HepG2 (cell line): Measurements from ENCODE around the gene ANKRD1. TPM values are rescaled to one million over a fixed set of nuclear protein-coding genes. Genes with fewer than 3 reads are reported as not detected.

Source experiments
- ATAC-seq: fragments of 200-7000 bp; cut with Tn5 transposase; 3 replicates; pipeline ENCODE4 v1.9.1; 2020; ENCODE audit warnings: mild to moderate bottlenecking, moderate library complexity
- BruUV-seq: library from RNA; stranded (reverse); fragments of 400-500 nt; replicated peaks from 2 replicates; lab custom pipeline; 2021; lab: Mats Ljungman, UMichigan
- CTCF ChIA-PET: fragments of 300-600 bp; formaldehyde crosslinking; extraction: SDS; loops from one replicate; lab custom pipeline; 2021; ENCODE audit warnings: low total read pairs, inconsistent platforms, low intra/inter-chr PET ratio; lab: Yijun Ruan, JAX
- POLR2A ChIA-PET: fragments of 350-600 bp; sonication (Branson Sonifier 250); formaldehyde crosslinking; loops from one replicate; lab custom pipeline; 2020; ENCODE audit warnings: antibody characterized with exemption, inconsistent platforms; lab: Yijun Ruan, JAX
- DNase-seq: peaks from one replicate; pipeline ENCODE4 v3.0.0-alpha.2; 2015; ENCODE audit warnings: low spot score
- FAIRE-seq: peaks from 3 replicates; lab custom pipeline; 2011; peaks lifted over from hg19 to GRCh38; lab: Jason Lieb, UNC
- H2AFZ ChIP-seq: one replicate; pipeline ENCODE4 v1.6.1; 2011; ENCODE audit warnings: low read length, inconsistent platforms
- H3K27ac ChIP-seq: fragments of 300-600 bp; 3 replicates; pipeline ENCODE4 v1.8.0; 2011; ENCODE audit warnings: mixed run types, mild to moderate bottlenecking, mixed read lengths, low read length, inconsistent platforms; ENCODE audit not compliant: insufficient read depth; ENCODE audit errors: extremely low read length
- H3K27me3 ChIP-seq, 2 experiments: fragments of 200-600 bp in 1 of 2; 2 replicates in 1 of 2; 3 replicates in 1 of 2; pipeline versions ENCODE4 v1.6.0 to v1.8.0; 2011; ENCODE audit warnings: low read length in 2 of 2, mild to moderate bottlenecking in 2 of 2, moderate library complexity in 2 of 2, inconsistent platforms in 1 of 2; ENCODE audit not compliant: insufficient read depth in 2 of 2, control insufficient read depth in 1 of 2
- H3K36me3 ChIP-seq, 2 experiments: fragments of 200-600 bp in 1 of 2; replicated peaks in 1 of 2; 2 replicates in 1 of 2; 3 replicates in 1 of 2; pipeline versions ENCODE4 v1.5.1 to v1.8.0; 2011; ENCODE audit warnings: low read length in 2 of 2, inconsistent platforms in 1 of 2; ENCODE audit not compliant: insufficient read depth in 2 of 2, control insufficient read depth in 1 of 2
- H3K4me1 ChIP-seq: 2 replicates; pipeline ENCODE4 v1.5.1; 2012; ENCODE audit warnings: low read length, inconsistent platforms; ENCODE audit not compliant: insufficient read depth
- H3K4me2 ChIP-seq: 2 replicates; pipeline ENCODE4 v1.6.0; 2011; ENCODE audit warnings: low read depth, low read length, inconsistent platforms
- H3K4me3 ChIP-seq, 3 experiments: fragments of 200-600 bp in 1 of 3; sonication (generic), shearing (Covaris generic) in 1 of 3; replicated peaks in 1 of 3; 2 replicates each; pipeline ENCODE4 v1.5.1; 2011 to 2016; ENCODE audit warnings: low read length in 3 of 3, inconsistent platforms in 2 of 3, low read depth in 2 of 3, mild to moderate bottlenecking in 2 of 3, control low read depth in 1 of 3, mixed read lengths in 1 of 3; ENCODE audit not compliant: insufficient read depth in 1 of 3
- H3K79me2 ChIP-seq: one replicate; pipeline ENCODE4 v1.6.1; 2011; ENCODE audit warnings: low read length, inconsistent platforms; ENCODE audit not compliant: insufficient read depth
- H3K9ac ChIP-seq: 2 replicates; pipeline ENCODE4 v1.6.0; 2011; ENCODE audit warnings: mild to moderate bottlenecking, low read depth, low read length, inconsistent platforms; ENCODE audit not compliant: insufficient read depth
- H3K9me3 ChIP-seq: 2 replicates; pipeline ENCODE4 v1.5.1; 2012; ENCODE audit warnings: mild to moderate bottlenecking, low read length
- H4K20me1 ChIP-seq: 2 replicates; pipeline ENCODE4 v1.6.0; 2011; ENCODE audit warnings: inconsistent platforms, mild to moderate bottlenecking, low read length, moderate library complexity; ENCODE audit not compliant: insufficient read depth
- FOXP4 ChIP-seq: sonication (generic); formaldehyde crosslinking; IDR thresholded peaks from 2 replicates; pipeline ENCODE4 v1.4.0; 2020; ENCODE audit warnings: missing genetic modification reagents
- HNF4A ChIP-seq: sonication (generic); formaldehyde crosslinking; IDR thresholded peaks from 2 replicates; pipeline ENCODE4 v1.4.0; 2020; ENCODE audit warnings: missing genetic modification reagents
- KAT8 ChIP-seq: IDR thresholded peaks from 2 replicates; pipeline ENCODE4 v1.6.1; 2016; ENCODE audit warnings: missing genetic modification reagents, missing compliant biosample characterization
- MED1 ChIP-seq: sonication (generic); formaldehyde crosslinking; IDR thresholded peaks from 2 replicates; pipeline ENCODE4 v1.4.0; 2020; ENCODE audit warnings: missing genetic modification reagents
- MTF1 ChIP-seq: sonication (generic); formaldehyde crosslinking; IDR thresholded peaks from 2 replicates; pipeline ENCODE4 v1.5.0; 2020; ENCODE audit warnings: missing genetic modification reagents
- PAF1 ChIP-seq: IDR thresholded peaks from 2 replicates; pipeline ENCODE4 v1.6.1; 2016; ENCODE audit warnings: missing genetic modification reagents, missing compliant biosample characterization
- PATZ1 ChIP-seq: sonication (generic); formaldehyde crosslinking; IDR thresholded peaks from 2 replicates; pipeline ENCODE4 v1.4.0; 2020; ENCODE audit warnings: missing genetic modification reagents
- PCBP1 ChIP-seq: fragments of 200-400 bp; formaldehyde crosslinking; IDR thresholded peaks from 2 replicates; pipeline ENCODE4 v1.6.1; 2017; ENCODE audit warnings: mild to moderate bottlenecking, low read depth, low read length, borderline replicate concordance
- SALL2 ChIP-seq: sonication (generic); formaldehyde crosslinking; IDR thresholded peaks from 2 replicates; pipeline ENCODE4 v1.8.1; 2023; ENCODE audit warnings: mild to moderate bottlenecking, missing genetic modification reagents, inconsistent platforms
- SIX4 ChIP-seq: sonication (generic); formaldehyde crosslinking; IDR thresholded peaks from 2 replicates; pipeline ENCODE4 v1.4.0; 2020; ENCODE audit warnings: missing genetic modification reagents
- SOX5 ChIP-seq: IDR thresholded peaks from 2 replicates; pipeline ENCODE4 v1.6.1; 2016; ENCODE audit warnings: borderline replicate concordance
- ZNF292 ChIP-seq: sonication (generic); formaldehyde crosslinking; IDR thresholded peaks from 2 replicates; pipeline ENCODE4 v1.8.1; 2022; ENCODE audit warnings: mild to moderate bottlenecking, low read depth, missing genetic modification reagents, borderline replicate concordance
- ZNF326 ChIP-seq: sonication (generic); formaldehyde crosslinking; IDR thresholded peaks from 2 replicates; pipeline ENCODE4 v1.4.0; 2020; ENCODE audit warnings: missing genetic modification reagents, borderline replicate concordance
- ZNF605 ChIP-seq: sonication (generic); formaldehyde crosslinking; IDR thresholded peaks from 2 replicates; pipeline ENCODE4 v1.8.0; 2022; ENCODE audit warnings: mild to moderate bottlenecking, missing genetic modification reagents
- WGBS: methylation state at CpG from one replicate; pipeline ENCODE4 v1.1.6; 2017; ENCODE audit warnings: low lambda C conversion rate; 5-methylcytosine and 5-hydroxymethylcytosine counted together
- in situ Hi-C: cut with HindIII; loops from 2 replicates; pipeline ENCODE4 v1.10.0; 2017; ENCODE audit warnings: low pct_unique_long_range_greater_than_20kb; ENCODE audit not compliant: extremely low pct_ligation_motif_present
- intact Hi-C: fragments of 100-400 bp; cut with micrococcal nuclease; formaldehyde crosslinking; loops from one replicate; pipeline ENCODE4 v1.10.0; 2022; ENCODE audit not compliant: unreplicated experiment
- polyA plus RNA-seq, 8 experiments: library from polyadenylated mRNA; depleted of rRNA in 3 of 8; stranded (reverse) in 7 of 8; unstranded in 1 of 8; fragments of >200 nt; fragmentation: Illumina TruSeq in 4 of 8; extraction: Trizol in 4 of 8; gene quantifications; 2 replicates each; pipeline versions ENCODE4 v1.2.1 to v1.2.3, GENCODE V29; 2011 to 2016; ENCODE audit warnings: low read depth in 4 of 8, missing spikeins in 1 of 8, mixed read lengths in 1 of 8; ENCODE audit not compliant: insufficient read depth in 1 of 8
- total RNA-seq, 5 experiments: library from RNA; depleted of rRNA; stranded (reverse); fragments of >200 nt; fragmentation: Illumina TruSeq; extraction: Trizol; gene quantifications; 2 replicates each; pipeline ENCODE4 v1.2.3, GENCODE V29; 2016; ENCODE audit warnings: low read depth in 1 of 5
- TF ChIP-seq, protein P1 (sequence below): IDR thresholded peaks from 2 replicates; pipeline ENCODE4 v1.6.1; 2012; ENCODE audit warnings: low read depth, low read length, improper control_type of control experiment

The ANKRD1 gene
- total and polyA plus RNA-seq, 2 of the 13 experiments (the other 11 are each of a cell fraction or from before 2014, with no cell fraction given), result 19.4 to 41.8 TPM

- TF ChIP-seq PCBP1 (no peak), ZNF326 (CRISPR knock-in tag) (no peak), MTF1 (CRISPR knock-in tag) (no peak), MED1 (CRISPR knock-in tag) (peak; percentile 81)
- TF ChIP-seq, all 625 proteins: peak for 163
Observed at GRCh38 chr10:90930971-90931871, 10.3 kb upstream of the ANKRD1 start (continued).

- peak overlapping the region; percentile 9 to 47 (median 37); a peak in 4 of 6 replicates for H3K4me3 ChIP-seq
- peak overlapping the region; percentile 78 for H3K4me2 ChIP-seq
- no peaks in the 10 kb centered on the region for H3K79me2 ChIP-seq
- DNase-seq (peak; percentile 86), ATAC-seq (peak; percentile 91), FAIRE-seq (no peak)
- no TSS peak for BruUV-seq
- H4K20me1 ChIP-seq, result no peaks in the 10 kb centered on the region
- ChIA-PET POLR2A (interaction anchor here (2.4 to 3.0 kb wide), 2 partner anchors 8 to 18 kb away, joined by 11 to 41 read pairs; partner anchors contain the start of gene ANKRD1), CTCF (no interaction called here)
- intact Hi-C loops (no loop called here), in situ Hi-C loops (no loop called here)
- H3K4me1 ChIP-seq, result peaks cover 64% of the 10 kb centered on the region
- no peaks in the 10 kb centered on the region for H3K27me3 ChIP-seq
- H3K9me3 ChIP-seq, result no peaks in the 10 kb centered on the region
- H2AFZ ChIP-seq, result no peak overlapping the region
- H3K27ac ChIP-seq, result peak overlapping the region; percentile 90
- H3K36me3 ChIP-seq, result no peaks in the 10 kb centered on the region
- H3K9ac ChIP-seq, result peak overlapping the region; percentile 61
- WGBS, result 30% methylated on average over 5 of the region's 5 CpGs
- no peak for TF ChIP-seq SALL2 (CRISPR knock-in tag)
- peak; percentile 18; the same call in 1 of the 2 replicates for TF ChIP-seq HNF4A (CRISPR knock-in tag)
- 0 out of 2 replicates have a peak, but pooled peaks have one; percentile 7 for TF ChIP-seq ZNF605 (CRISPR knock-in tag)
- peak; percentile 15; the same call in 1 of the 2 replicates for TF ChIP-seq FOXP4 (CRISPR knock-in tag)
- no peak for TF ChIP-seq PAF1
- TF ChIP-seq, protein P1, sequence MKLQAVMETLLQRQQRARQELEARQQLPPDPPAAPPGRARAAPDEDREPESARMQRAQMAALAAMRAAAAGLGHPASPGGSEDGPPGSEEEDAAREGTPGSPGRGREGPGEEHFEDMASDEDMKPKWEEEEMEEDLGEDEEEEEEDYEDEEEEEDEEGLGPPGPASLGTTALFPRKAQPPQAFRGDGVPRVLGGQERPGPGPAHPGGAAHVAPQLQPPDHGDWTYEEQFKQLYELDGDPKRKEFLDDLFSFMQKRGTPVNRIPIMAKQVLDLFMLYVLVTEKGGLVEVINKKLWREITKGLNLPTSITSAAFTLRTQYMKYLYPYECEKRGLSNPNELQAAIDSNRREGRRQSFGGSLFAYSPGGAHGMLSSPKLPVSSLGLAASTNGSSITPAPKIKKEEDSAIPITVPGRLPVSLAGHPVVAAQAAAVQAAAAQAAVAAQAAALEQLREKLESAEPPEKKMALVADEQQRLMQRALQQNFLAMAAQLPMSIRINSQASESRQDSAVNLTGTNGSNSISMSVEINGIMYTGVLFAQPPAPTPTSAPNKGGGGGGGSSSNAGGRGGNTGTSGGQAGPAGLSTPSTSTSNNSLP, result peak; percentile 34; the same call in 1 of the 2 replicates
- TF ChIP-seq SIX4 (CRISPR knock-in tag), result peak; percentile 82; the same call in 1 of the 2 replicates
- peak; percentile 41; the same call in 1 of the 2 replicates for TF ChIP-seq ZNF292 (CRISPR knock-in tag)
- TF ChIP-seq KAT8 (CRISPR knock-in tag), result 0 out of 2 replicates have a peak, but pooled peaks have one; percentile 27
- peak; percentile 21; the same call in 1 of the 2 replicates for TF ChIP-seq PATZ1 (CRISPR knock-in tag)
- peak; percentile 30; the same call in 1 of the 2 replicates for TF ChIP-seq SOX5 (CRISPR knock-in tag)
Observed at GRCh38 chr10:90930070-90930837, 9.4 kb upstream of the ANKRD1 start.
